HepG2 (cell line): ENCODE data around the gene PID1.

Source experiments
- EZH2 ChIP-seq: conservative IDR thresholded peaks from 2 replicates; pipeline ENCODE4 v1.6.1; 2012; ENCODE audit warnings: mild to moderate bottlenecking, low read depth, low read length, moderate library complexity
- HCFC1 ChIP-seq: fragments of 150-350 bp; IDR thresholded peaks from 2 replicates; pipeline ENCODE4 v1.6.1; 2014; ENCODE audit warnings: low read depth, low read length
- POLR2A ChIP-seq, 2 experiments: IDR thresholded peaks; 2 replicates each; pipeline ENCODE4 v1.6.1; 2011; ENCODE audit warnings: low read depth in 2 of 2, low read length in 2 of 2, mild to moderate bottlenecking in 1 of 2, moderate library complexity in 1 of 2; ENCODE audit not compliant: insufficient read depth in 1 of 2
- ZKSCAN1 ChIP-seq: fragments of 150-350 bp; IDR thresholded peaks from 2 replicates; pipeline ENCODE4 v1.6.1; 2014; ENCODE audit warnings: low read length
- ZNF513 ChIP-seq: sonication (generic); formaldehyde crosslinking; conservative IDR thresholded peaks from 2 replicates; pipeline ENCODE4 v1.5.0; 2020; ENCODE audit warnings: missing genetic modification reagents
- ZNF552 ChIP-seq: sonication (generic); formaldehyde crosslinking; IDR thresholded peaks from 2 replicates; pipeline ENCODE4 v1.9.0; 2022; ENCODE audit warnings: missing genetic modification reagents, mild to moderate bottlenecking, borderline replicate concordance
- ZNF558 ChIP-seq: sonication (generic); formaldehyde crosslinking; IDR thresholded peaks from 2 replicates; pipeline ENCODE4 v1.9.0; 2022; ENCODE audit warnings: mild to moderate bottlenecking, missing genetic modification reagents, borderline replicate concordance
- TF ChIP-seq, protein P1 (sequence below): sonication (generic); formaldehyde crosslinking; IDR thresholded peaks from 2 replicates; pipeline ENCODE4 v1.5.0; 2020; ENCODE audit warnings: mild to moderate bottlenecking, missing genetic modification reagents, moderate library complexity
- TF ChIP-seq, protein P2 (sequence below): sonication (generic); formaldehyde crosslinking; IDR thresholded peaks from 2 replicates; pipeline ENCODE4 v1.5.1; 2020; ENCODE audit warnings: mild to moderate bottlenecking, missing genetic modification reagents

GRCh38 chr2:229279516-229279915, 8.4 kb upstream of the PID1 start:
- TF ChIP-seq ZNF558 (CRISPR knock-in tag) (no peak), ZNF552 (CRISPR knock-in tag) (no peak), HCFC1 (no peak), ZNF513 (CRISPR knock-in tag) (no peak), ZKSCAN1 (no peak), EZH2 (no peak), POLR2A (IDR thresholded peaks at IDR 0.05; ENCODE audit: insufficient read depth in 1 of 2, low read depth in 2 of 2, low read length in 2 of 2) (no peak)
- TF ChIP-seq, protein P1, sequence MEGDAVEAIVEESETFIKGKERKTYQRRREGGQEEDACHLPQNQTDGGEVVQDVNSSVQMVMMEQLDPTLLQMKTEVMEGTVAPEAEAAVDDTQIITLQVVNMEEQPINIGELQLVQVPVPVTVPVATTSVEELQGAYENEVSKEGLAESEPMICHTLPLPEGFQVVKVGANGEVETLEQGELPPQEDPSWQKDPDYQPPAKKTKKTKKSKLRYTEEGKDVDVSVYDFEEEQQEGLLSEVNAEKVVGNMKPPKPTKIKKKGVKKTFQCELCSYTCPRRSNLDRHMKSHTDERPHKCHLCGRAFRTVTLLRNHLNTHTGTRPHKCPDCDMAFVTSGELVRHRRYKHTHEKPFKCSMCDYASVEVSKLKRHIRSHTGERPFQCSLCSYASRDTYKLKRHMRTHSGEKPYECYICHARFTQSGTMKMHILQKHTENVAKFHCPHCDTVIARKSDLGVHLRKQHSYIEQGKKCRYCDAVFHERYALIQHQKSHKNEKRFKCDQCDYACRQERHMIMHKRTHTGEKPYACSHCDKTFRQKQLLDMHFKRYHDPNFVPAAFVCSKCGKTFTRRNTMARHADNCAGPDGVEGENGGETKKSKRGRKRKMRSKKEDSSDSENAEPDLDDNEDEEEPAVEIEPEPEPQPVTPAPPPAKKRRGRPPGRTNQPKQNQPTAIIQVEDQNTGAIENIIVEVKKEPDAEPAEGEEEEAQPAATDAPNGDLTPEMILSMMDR (CRISPR knock-in tag), result no peak
- TF ChIP-seq, protein P2, sequence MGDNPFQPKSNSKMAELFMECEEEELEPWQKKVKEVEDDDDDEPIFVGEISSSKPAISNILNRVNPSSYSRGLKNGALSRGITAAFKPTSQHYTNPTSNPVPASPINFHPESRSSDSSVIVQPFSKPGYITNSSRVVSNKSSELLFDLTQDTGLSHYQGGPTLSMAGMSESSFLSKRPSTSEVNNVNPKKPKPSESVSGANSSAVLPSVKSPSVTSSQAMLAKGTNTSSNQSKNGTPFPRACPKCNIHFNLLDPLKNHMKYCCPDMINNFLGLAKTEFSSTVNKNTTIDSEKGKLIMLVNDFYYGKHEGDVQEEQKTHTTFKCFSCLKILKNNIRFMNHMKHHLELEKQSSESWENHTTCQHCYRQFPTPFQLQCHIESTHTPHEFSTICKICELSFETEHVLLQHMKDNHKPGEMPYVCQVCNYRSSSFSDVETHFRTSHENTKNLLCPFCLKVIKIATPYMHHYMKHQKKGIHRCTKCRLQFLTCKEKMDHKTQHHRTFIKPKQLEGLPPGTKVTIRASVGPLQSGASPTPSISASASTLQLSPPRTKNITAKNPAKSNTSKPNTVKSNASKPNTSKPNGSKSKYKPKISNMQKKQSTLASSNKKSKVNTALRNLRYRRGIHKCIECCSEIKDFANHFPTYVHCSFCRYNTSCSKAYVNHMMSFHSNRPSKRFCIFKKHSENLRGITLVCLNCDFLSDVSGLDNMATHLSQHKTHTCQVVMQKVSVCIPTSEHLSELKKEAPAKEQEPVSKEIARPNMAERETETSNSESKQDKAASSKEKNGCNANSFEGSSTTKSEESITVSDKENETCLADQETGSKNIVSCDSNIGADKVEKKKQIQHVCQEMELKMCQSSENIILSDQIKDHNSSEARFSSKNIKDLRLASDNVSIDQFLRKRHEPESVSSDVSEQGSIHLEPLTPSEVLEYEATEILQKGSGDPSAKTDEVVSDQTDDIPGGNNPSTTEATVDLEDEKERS, result no peak
